GM19397 (cell line): ENCODE measurements around the gene CANT1.
"Not testable (repeated sequence)": the region's sequence is repeated elsewhere in the genome, so short reads cannot be mapped to it uniquely, and the experiment has no call there.

Experiments
- ATAC-seq: cut with Tn5 transposase; IDR thresholded peaks from one replicate; pipeline ENCODE4 v1.9.1; 2021; ENCODE audit warnings: mild to moderate bottlenecking, moderate library complexity; ENCODE audit not compliant: unreplicated experiment

Gene CANT1

GRCh38 chr17:78966123-78966813, 43.3 kb downstream of the CANT1 start:
- no peak for ATAC-seq

- no peak for ATAC-seq
These were observed 44.1 kb downstream of the CANT1 start for GRCh38 chr17:78965491-78965924.

GRCh38 chr17:78963378-78963777, 46.2 kb downstream of the CANT1 start:
- ATAC-seq = no peak

- not testable (repeated sequence) for ATAC-seq
These were observed 46.6 kb downstream of the CANT1 start for GRCh38 chr17:78962984-78963348.

GRCh38 chr17:78962345-78962983, 47.1 kb downstream of the CANT1 start:
- no peak for ATAC-seq

- ATAC-seq = no peak
These were observed 48.0 kb downstream of the CANT1 start for GRCh38 chr17:78961571-78961970.

GRCh38 chr17:78960928-78961327, 48.6 kb downstream of the CANT1 start:
- ATAC-seq = no peak

- no peak for ATAC-seq
These were observed 49.8 kb downstream of the CANT1 start for GRCh38 chr17:78959803-78960202.

GRCh38 chr17:78958641-78959127, 50.9 kb downstream of the CANT1 start:
- no peak for ATAC-seq

- no peak for ATAC-seq
These were observed 52.4 kb downstream of the CANT1 start for GRCh38 chr17:78957128-78957527.

GRCh38 chr17:78956254-78956653, 53.3 kb downstream of the CANT1 start:
- no peak for ATAC-seq

- no peak for ATAC-seq
These were observed 54.9 kb downstream of the CANT1 start for GRCh38 chr17:78954684-78955083.

- no peak for ATAC-seq
These were observed 55.9 kb downstream of the CANT1 start for GRCh38 chr17:78953356-78954350.

GRCh38 chr17:78952706-78953105, 56.9 kb downstream of the CANT1 start:
- no peak for ATAC-seq

GRCh38 chr17:78951967-78952551, 57.5 kb downstream of the CANT1 start:
- ATAC-seq = no peak

GRCh38 chr17:78950870-78951269, 58.7 kb downstream of the CANT1 start:
- ATAC-seq = no peak

GRCh38 chr17:78947235-78948149, 62.1 kb downstream of the CANT1 start:
- no peak for ATAC-seq

GRCh38 chr17:78946631-78947030, 62.9 kb downstream of the CANT1 start:
- no peak for ATAC-seq

- ATAC-seq = no peak
These were observed 63.4 kb downstream of the CANT1 start for GRCh38 chr17:78946131-78946530.

GRCh38 chr17:78945455-78945854, 64.1 kb downstream of the CANT1 start:
- ATAC-seq = not testable (repeated sequence)
